PFSK-1 (cell line): ENCODE results near the gene SLC13A5.

Experiments used
- FOXP2 ChIP-seq: optimal IDR thresholded peaks from 2 replicates; pipeline ENCODE3; 2011; ENCODE audit warnings: borderline replicate concordance, control low read depth, inconsistent platforms; ENCODE audit not compliant: insufficient read depth; ENCODE audit errors: extremely low read length, extremely low read depth
- POLR2AphosphoS5 ChIP-seq: IDR thresholded peaks from 2 replicates; pipeline ENCODE4 v1.6.1; 2012; ENCODE audit warnings: low read depth, mild to moderate bottlenecking, control low read depth, low read length, moderate library complexity
- SIN3A ChIP-seq: IDR thresholded peaks from 2 replicates; pipeline ENCODE4 v1.6.1; 2012; ENCODE audit warnings: mild to moderate bottlenecking, low read length, moderate library complexity, borderline replicate concordance; ENCODE audit not compliant: insufficient read depth
- TF ChIP-seq, protein P1 (sequence below), 2 experiments: IDR thresholded peaks; 2 replicates each; pipeline versions ENCODE4 v1.6.1 to v1.8.0; 2011 to 2012; ENCODE audit warnings: low read depth in 2 of 2, low read length in 2 of 2, control low read depth in 1 of 2, inconsistent platforms in 1 of 2, mild to moderate bottlenecking in 1 of 2, moderate library complexity in 1 of 2; ENCODE audit not compliant: insufficient read depth in 1 of 2

Gene SLC13A5

DNA sequence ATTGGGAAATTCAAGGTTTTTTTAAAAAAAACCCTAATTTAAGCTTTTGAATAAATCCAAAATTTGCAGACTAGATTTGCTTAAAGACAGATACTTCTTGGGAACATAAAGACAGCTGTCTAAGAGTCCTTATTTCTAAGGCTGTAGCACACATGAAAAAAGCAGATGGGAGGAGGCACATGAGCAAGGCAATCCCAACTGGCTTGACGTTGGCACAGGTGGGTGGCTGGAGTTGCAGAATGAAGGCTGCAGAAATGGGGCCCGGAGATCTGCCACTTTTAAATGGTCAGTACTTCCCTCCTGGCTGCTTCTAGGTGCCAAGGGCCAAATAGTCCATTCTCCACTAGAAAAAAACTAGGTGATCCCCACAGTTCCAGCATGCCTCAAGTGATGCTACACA, 77.1 kb downstream of the SLC13A5 start:
- TF ChIP-seq POLR2AphosphoS5 = no peak
- TF ChIP-seq, protein P1, sequence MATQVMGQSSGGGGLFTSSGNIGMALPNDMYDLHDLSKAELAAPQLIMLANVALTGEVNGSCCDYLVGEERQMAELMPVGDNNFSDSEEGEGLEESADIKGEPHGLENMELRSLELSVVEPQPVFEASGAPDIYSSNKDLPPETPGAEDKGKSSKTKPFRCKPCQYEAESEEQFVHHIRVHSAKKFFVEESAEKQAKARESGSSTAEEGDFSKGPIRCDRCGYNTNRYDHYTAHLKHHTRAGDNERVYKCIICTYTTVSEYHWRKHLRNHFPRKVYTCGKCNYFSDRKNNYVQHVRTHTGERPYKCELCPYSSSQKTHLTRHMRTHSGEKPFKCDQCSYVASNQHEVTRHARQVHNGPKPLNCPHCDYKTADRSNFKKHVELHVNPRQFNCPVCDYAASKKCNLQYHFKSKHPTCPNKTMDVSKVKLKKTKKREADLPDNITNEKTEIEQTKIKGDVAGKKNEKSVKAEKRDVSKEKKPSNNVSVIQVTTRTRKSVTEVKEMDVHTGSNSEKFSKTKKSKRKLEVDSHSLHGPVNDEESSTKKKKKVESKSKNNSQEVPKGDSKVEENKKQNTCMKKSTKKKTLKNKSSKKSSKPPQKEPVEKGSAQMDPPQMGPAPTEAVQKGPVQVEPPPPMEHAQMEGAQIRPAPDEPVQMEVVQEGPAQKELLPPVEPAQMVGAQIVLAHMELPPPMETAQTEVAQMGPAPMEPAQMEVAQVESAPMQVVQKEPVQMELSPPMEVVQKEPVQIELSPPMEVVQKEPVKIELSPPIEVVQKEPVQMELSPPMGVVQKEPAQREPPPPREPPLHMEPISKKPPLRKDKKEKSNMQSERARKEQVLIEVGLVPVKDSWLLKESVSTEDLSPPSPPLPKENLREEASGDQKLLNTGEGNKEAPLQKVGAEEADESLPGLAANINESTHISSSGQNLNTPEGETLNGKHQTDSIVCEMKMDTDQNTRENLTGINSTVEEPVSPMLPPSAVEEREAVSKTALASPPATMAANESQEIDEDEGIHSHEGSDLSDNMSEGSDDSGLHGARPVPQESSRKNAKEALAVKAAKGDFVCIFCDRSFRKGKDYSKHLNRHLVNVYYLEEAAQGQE (IDR thresholded peaks at IDR 0.05; ENCODE audit: insufficient read depth in 1 of 2, low read depth in 2 of 2, low read length in 2 of 2) = no peak
- TF ChIP-seq FOXP2 = no peak
- no peak for TF ChIP-seq SIN3A
